SK-N-SH treated with all-trans-retinoic acid at 6 μM for 48 hours (cell line): ENCODE measurements around the gene RIPK4.

Source experiments
- ATAC-seq: fragments of 200-7000 bp; cut with Tn5 transposase; 3 replicates; pipeline ENCODE4 v1.9.1; 2020; ENCODE audit warnings: mild to moderate bottlenecking, moderate library complexity
- ARNTL ChIP-seq: fragments of 450-650 bp; formaldehyde crosslinking; IDR thresholded peaks from 2 replicates; pipeline ENCODE4 v1.5.0; 2020; ENCODE audit warnings: low read depth, mild to moderate bottlenecking, moderate library complexity, borderline replicate concordance
- BACH2 ChIP-seq: fragments of 250-450 bp; sonication (Bioruptor Pico); IDR thresholded peaks from 2 replicates; pipeline ENCODE4 v1.9.0; 2021; ENCODE audit warnings: mild to moderate bottlenecking, borderline replicate concordance
- CREB5 ChIP-seq: fragments of 250-450 bp; sonication (Bioruptor Pico); IDR thresholded peaks from 2 replicates; pipeline ENCODE4 v1.5.1; 2020; ENCODE audit warnings: low read depth, mild to moderate bottlenecking, moderate library complexity
- CSDC2 ChIP-seq: fragments of 250-450 bp; sonication (Bioruptor Pico); IDR thresholded peaks from 2 replicates; pipeline ENCODE4 v1.5.0; 2020; ENCODE audit warnings: mild to moderate bottlenecking, moderate library complexity
- CSRNP3 ChIP-seq: fragments of 250-450 bp; sonication (Bioruptor Pico); IDR thresholded peaks from 2 replicates; pipeline ENCODE4 v1.5.1; 2021; ENCODE audit warnings: mild to moderate bottlenecking, moderate library complexity
- ESRRG ChIP-seq: fragments of 250-450 bp; sonication (Bioruptor Pico); IDR thresholded peaks from 2 replicates; pipeline ENCODE4 v1.6.1; 2021; ENCODE audit warnings: mild to moderate bottlenecking
- GLIS3 ChIP-seq: fragments of 250-450 bp; sonication (Bioruptor Pico); IDR thresholded peaks from 2 replicates; pipeline ENCODE4 v1.5.0; 2020; ENCODE audit warnings: mild to moderate bottlenecking, moderate library complexity
- ISL1 ChIP-seq: fragments of 250-450 bp; sonication (Bioruptor Pico); IDR thresholded peaks from 2 replicates; pipeline ENCODE4 v2.1.2; 2022; ENCODE audit warnings: mild to moderate bottlenecking, moderate library complexity
- OSR1 ChIP-seq: fragments of 250-450 bp; sonication (Bioruptor Pico); IDR thresholded peaks from 2 replicates; pipeline ENCODE4 v1.8.0; 2022; ENCODE audit warnings: moderate library complexity, mild to moderate bottlenecking, inconsistent platforms
- PATZ1 ChIP-seq: fragments of 250-450 bp; sonication (Bioruptor Pico); IDR thresholded peaks from 2 replicates; pipeline ENCODE4 v1.8.0; 2020; ENCODE audit warnings: mild to moderate bottlenecking, moderate library complexity, borderline replicate concordance
- POU6F1 ChIP-seq: fragments of 250-450 bp; sonication (Bioruptor Pico); IDR thresholded peaks from 2 replicates; pipeline ENCODE4 v1.8.0; 2021; ENCODE audit warnings: low read depth, mild to moderate bottlenecking, moderate library complexity, borderline replicate concordance
- PPARA ChIP-seq: fragments of 250-450 bp; sonication (Bioruptor Pico); IDR thresholded peaks from 2 replicates; pipeline ENCODE4 v1.5.0; 2020; ENCODE audit warnings: mild to moderate bottlenecking, borderline replicate concordance
- RARB ChIP-seq: fragments of 250-450 bp; sonication (Bioruptor Pico); IDR thresholded peaks from 2 replicates; pipeline ENCODE4 v1.8.0; 2021; ENCODE audit warnings: mild to moderate bottlenecking, moderate library complexity
- SNAI2 ChIP-seq: fragments of 250-450 bp; sonication (Bioruptor Pico); IDR thresholded peaks from 2 replicates; pipeline ENCODE4 v1.5.0; 2020; ENCODE audit warnings: mild to moderate bottlenecking, moderate library complexity
- TCF4 ChIP-seq: fragments of 250-450 bp; sonication (Bioruptor Pico); IDR thresholded peaks from 2 replicates; pipeline ENCODE4 v1.8.0; 2021; ENCODE audit warnings: mild to moderate bottlenecking, moderate library complexity, borderline replicate concordance
- TOX ChIP-seq: fragments of 250-450 bp; sonication (Bioruptor Pico); IDR thresholded peaks from 2 replicates; pipeline ENCODE4 v1.8.0; 2021; ENCODE audit warnings: mild to moderate bottlenecking, moderate library complexity, borderline replicate concordance
- TSHZ2 ChIP-seq: fragments of 250-450 bp; sonication (Bioruptor Pico); IDR thresholded peaks from 2 replicates; pipeline ENCODE4 v1.5.0; 2020; ENCODE audit warnings: mild to moderate bottlenecking, moderate library complexity
- ZC3H10 ChIP-seq: fragments of 250-450 bp; sonication (Bioruptor Pico); IDR thresholded peaks from 2 replicates; pipeline ENCODE4 v1.5.1; 2021; ENCODE audit warnings: mild to moderate bottlenecking, moderate library complexity
- ZFP3 ChIP-seq: fragments of 250-450 bp; sonication (Bioruptor Pico); IDR thresholded peaks from 2 replicates; pipeline ENCODE4 v1.5.0; 2020; ENCODE audit warnings: mild to moderate bottlenecking, moderate library complexity
- ZFP30 ChIP-seq: fragments of 450-650 bp; formaldehyde crosslinking; IDR thresholded peaks from 2 replicates; pipeline ENCODE4 v1.5.0; 2022; ENCODE audit warnings: mild to moderate bottlenecking, moderate library complexity
- ZNF565 ChIP-seq: fragments of 450-650 bp; formaldehyde crosslinking; conservative IDR thresholded peaks from 2 replicates; pipeline ENCODE4 v1.5.0; 2020; ENCODE audit warnings: low read depth, mild to moderate bottlenecking, moderate library complexity
- ZNF70 ChIP-seq: fragments of 450-650 bp; formaldehyde crosslinking; IDR thresholded peaks from 2 replicates; pipeline ENCODE4 v1.5.0; 2020; ENCODE audit warnings: mild to moderate bottlenecking, moderate library complexity
- ZNF8 ChIP-seq: fragments of 450-650 bp; formaldehyde crosslinking; IDR thresholded peaks from 2 replicates; pipeline ENCODE4 v1.5.0; 2020; ENCODE audit warnings: mild to moderate bottlenecking, moderate library complexity

Gene RIPK4

GRCh38 chr21:41722052-41723018 lies 44.5 kb downstream of the RIPK4 start:
- ATAC-seq: no peak
- TF ChIP-seq ZNF565 (CRISPR knock-in tag) (no peak), PPARA (no peak), RARB (CRISPR knock-in tag) (no peak), ZC3H10 (CRISPR knock-in tag) (no peak)

GRCh38 chr21:41720250-41720649 lies 46.6 kb downstream of the RIPK4 start:
- TF ChIP-seq ZNF70 (CRISPR knock-in tag) (no peak), PATZ1 (CRISPR knock-in tag) (no peak), ISL1 (CRISPR knock-in tag) (no peak), SNAI2 (CRISPR knock-in tag) (no peak), ARNTL (CRISPR knock-in tag) (no peak), ESRRG (CRISPR knock-in tag) (no peak), GLIS3 (no peak), TCF4 (no peak), PPARA (no peak), ZFP30 (CRISPR knock-in tag) (no peak), CSDC2 (no peak), CSRNP3 (CRISPR knock-in tag) (no peak), CREB5 (CRISPR knock-in tag) (no peak), TOX (CRISPR knock-in tag) (no peak), RARB (CRISPR knock-in tag) (no peak), POU6F1 (no peak), ZFP3 (no peak), OSR1 (CRISPR knock-in tag) (no peak), ZC3H10 (CRISPR knock-in tag) (no peak), BACH2 (CRISPR knock-in tag) (no peak)
- ATAC-seq: no peak

GRCh38 chr21:41719691-41720090 lies 47.2 kb downstream of the RIPK4 start:
- ATAC-seq: no peak
- TF ChIP-seq ZNF8 (CRISPR knock-in tag) (no peak), POU6F1 (no peak), ARNTL (CRISPR knock-in tag) (no peak), GLIS3 (no peak), ZFP3 (no peak), ESRRG (CRISPR knock-in tag) (no peak), CSRNP3 (CRISPR knock-in tag) (no peak), TSHZ2 (CRISPR knock-in tag) (no peak), CSDC2 (no peak), ZFP30 (CRISPR knock-in tag) (no peak), PPARA (no peak)
